Progenitor cell of endocrine pancreas (in vitro differentiated cells): ENCODE measurements around the gene MTMR11. TPM values are rescaled to one million over a fixed set of nuclear protein-coding genes. Genes with fewer than 3 reads are reported as not detected.

Experiments used
- DNase-seq: peaks from one replicate; pipeline ENCODE4 v3.0.0; 2021; ENCODE audit warnings: low spot score; ENCODE audit not compliant: unreplicated experiment
- H3K27ac Mint-ChIP-seq: 2 replicates; pipeline ENCODE4 v1.8.0; 2021; ENCODE audit warnings: mild to moderate bottlenecking, moderate library complexity, mixed read lengths
- H3K27me3 Mint-ChIP-seq: 2 replicates; pipeline ENCODE4 v1.8.0; 2021; ENCODE audit warnings: mixed read lengths
- H3K36me3 Mint-ChIP-seq: 2 replicates; pipeline ENCODE4 v1.8.0; 2022; ENCODE audit warnings: mixed read lengths; ENCODE audit not compliant: insufficient read depth
- H3K4me1 Mint-ChIP-seq: 2 replicates; pipeline ENCODE4 v1.8.0; 2021; ENCODE audit warnings: low read depth, mixed read lengths
- H3K4me3 Mint-ChIP-seq: 2 replicates; pipeline ENCODE4 v1.8.0; 2021; ENCODE audit warnings: low read depth, mild to moderate bottlenecking, moderate library complexity, mixed read lengths
- H3K9me3 Mint-ChIP-seq: 2 replicates; pipeline ENCODE4 v1.8.0; 2021; ENCODE audit warnings: low read depth, mixed read lengths
- CTCF ChIP-seq: fragments of 200-600 bp; sonication (generic); IDR thresholded peaks from one replicate; pipeline ENCODE4 v1.5.0; 2021; ENCODE audit warnings: antibody characterized with exemption, mild to moderate bottlenecking; ENCODE audit not compliant: unreplicated experiment
- long read RNA-seq: library from polyadenylated mRNA; unstranded; transcript quantifications from one replicate; pipeline ENCODE4 v2.0.0, GENCODE V29; 2020
- total RNA-seq: library from RNA; stranded (reverse); gene quantifications from 2 replicates; pipeline ENCODE4 v1.2.1, GENCODE V29; 2021

The MTMR11 gene
- total RNA-seq = 8.5 and 10.6 TPM in 2 replicates
- long read RNA-seq, partial matches to known transcripts = 5 of 14 reads
- long read RNA-seq, other reads (novel, unspliced or antisense) = 6 of 14 reads

- Mint-ChIP-seq H3K36me3 (no peaks in the 10 kb centered on the region), H3K4me3 (peak within 1 kb of the TSS; percentile 74), H3K4me1 (peaks cover 32% of the 10 kb centered on the region), H3K27me3 (peaks cover 14% of the 10 kb centered on the region), H3K27ac (peak within 1 kb of the TSS; percentile 80), H3K9me3 (no peaks in the 10 kb centered on the region)
- DNase-seq = no peak
- TF ChIP-seq CTCF = no peak
Observed at GRCh38 chr1:149936170-149936991, at the start of gene MTMR11. TSS of gene MTMR11 (minus strand) at chr1:149936879. CDS start at chr1:149936647, 232 bp downstream.

GRCh38 chr1:149979972-149980540, 43.4 kb upstream of the MTMR11 start:
- DNase-seq = no peak
- Mint-ChIP-seq H3K36me3 (peaks cover 9% of the 10 kb centered on the region), H3K4me1 (peaks cover 17% of the 10 kb centered on the region), H3K4me3 (no peak overlapping the region), H3K27me3 (no peaks in the 10 kb centered on the region), H3K9me3 (no peaks in the 10 kb centered on the region), H3K27ac (peak overlapping the region; percentile 25)
- no peak for TF ChIP-seq CTCF

GRCh38 chr1:149979245-149979971, 42.7 kb upstream of the MTMR11 start:
- no peak for DNase-seq
- no peaks in the 10 kb centered on the region for H3K27me3 Mint-ChIP-seq
- H3K27ac Mint-ChIP-seq = no peak overlapping the region
- H3K9me3 Mint-ChIP-seq = no peaks in the 10 kb centered on the region
- peaks cover 12% of the 10 kb centered on the region for H3K36me3 Mint-ChIP-seq
- TF ChIP-seq CTCF = no peak
- H3K4me3 Mint-ChIP-seq = no peak overlapping the region
- peaks cover 16% of the 10 kb centered on the region for H3K4me1 Mint-ChIP-seq

- TF ChIP-seq CTCF = no peak
- Mint-ChIP-seq H3K4me1 (peaks cover 10% of the 10 kb centered on the region), H3K36me3 (peaks cover 14% of the 10 kb centered on the region), H3K9me3 (no peaks in the 10 kb centered on the region), H3K4me3 (no peak overlapping the region), H3K27me3 (no peaks in the 10 kb centered on the region), H3K27ac (peak overlapping the region; percentile 15)
- no peak for DNase-seq
Observed at GRCh38 chr1:149978547-149979023, 41.9 kb upstream of the MTMR11 start.

GRCh38 chr1:149977345-149977744, 40.7 kb upstream of the MTMR11 start:
- Mint-ChIP-seq H3K4me3 (no peak overlapping the region), H3K36me3 (peaks cover 19% of the 10 kb centered on the region), H3K27me3 (no peaks in the 10 kb centered on the region), H3K9me3 (no peaks in the 10 kb centered on the region), H3K4me1 (peaks cover 7% of the 10 kb centered on the region), H3K27ac (no peak overlapping the region)
- DNase-seq = no peak
- TF ChIP-seq CTCF = no peak
